K562 (cell line): Measurements from ENCODE around the gene CTSD. TPM values are rescaled to one million over a fixed set of nuclear protein-coding genes. Genes with fewer than 3 reads are reported as not detected.

Experiments used
- ATAC-seq: fragments of 200-7000 bp; cut with Tn5 transposase; 3 replicates; pipeline ENCODE4 v1.9.1; 2020; ENCODE audit warnings: moderate library complexity
- BruUV-seq: library from RNA; stranded (reverse); fragments of 400-500 nt; replicated peaks from 2 replicates; lab custom pipeline; 2021; lab: Mats Ljungman, UMichigan
- CTCF ChIA-PET: fragments of 300-600 bp; formaldehyde crosslinking; extraction: SDS; loops from one replicate; lab custom pipeline; 2021; ENCODE audit warnings: low intra/inter-chr PET ratio; lab: Yijun Ruan, JAX
- POLR2A ChIA-PET: fragments of 300-600, 350-650 bp; sonication (Branson Sonifier 250); formaldehyde crosslinking; extraction: SDS; loops from one replicate; lab custom pipeline; 2021; ENCODE audit warnings: antibody characterized with exemption, inconsistent platforms; lab: Yijun Ruan, JAX
- DNase-seq, 4 experiments: peaks; one replicate each; pipeline versions ENCODE4 v3.0.0 to v3.0.0-alpha.2; 2011 to 2018; ENCODE audit warnings: low spot score in 3 of 4, mixed read lengths in 3 of 4; ENCODE audit errors: extremely low read depth in 1 of 4
- FAIRE-seq: peaks from 2 replicates; lab custom pipeline; 2011; peaks lifted over from hg19 to GRCh38; lab: Jason Lieb, UNC
- H2AFZ ChIP-seq: 2 replicates; pipeline ENCODE4 v1.6.0; 2011; ENCODE audit warnings: low read depth, low read length, control low read depth, inconsistent platforms
- H3K27ac ChIP-seq: fragments of 200-600 bp; 3 replicates; pipeline ENCODE4 v1.8.0; 2011; ENCODE audit warnings: low read depth, mild to moderate bottlenecking, control low read depth, inconsistent platforms, low read length, moderate library complexity, mixed read lengths; ENCODE audit errors: extremely low read depth
- H3K27me3 ChIP-seq, 2 experiments: fragments of 300-600 bp in 1 of 2; 2 replicates in 1 of 2; 3 replicates in 1 of 2; pipeline versions ENCODE4 v1.6.0 to v1.8.0; 2011; ENCODE audit warnings: inconsistent platforms in 2 of 2, low read length in 2 of 2, mild to moderate bottlenecking in 1 of 2, mixed read lengths in 1 of 2, moderate library complexity in 1 of 2; ENCODE audit not compliant: control insufficient read depth in 2 of 2, insufficient read depth in 2 of 2
- H3K36me3 ChIP-seq: fragments of 300-600 bp; 3 replicates; pipeline ENCODE4 v1.8.0; 2011; ENCODE audit warnings: mild to moderate bottlenecking, low read length, inconsistent platforms; ENCODE audit not compliant: control insufficient read depth, insufficient read depth
- H3K4me1 ChIP-seq, 2 experiments: fragments of 200-600 bp in 1 of 2; replicated peaks in 1 of 2; 2 replicates in 1 of 2; 3 replicates in 1 of 2; pipeline versions ENCODE4 v1.5.1 to v1.8.0; 2011; ENCODE audit warnings: inconsistent platforms in 2 of 2, low read length in 2 of 2, mild to moderate bottlenecking in 1 of 2, mixed read lengths in 1 of 2, moderate library complexity in 1 of 2; ENCODE audit not compliant: control insufficient read depth in 2 of 2, insufficient read depth in 2 of 2
- H3K4me2 ChIP-seq: 2 replicates; pipeline ENCODE4 v1.6.1; 2011; ENCODE audit warnings: low read length, control low read depth, inconsistent platforms, mixed read lengths; ENCODE audit not compliant: insufficient read depth
- H3K4me3 ChIP-seq: fragments of 200-600 bp; sonication (generic), shearing (Covaris generic); 2 replicates; pipeline ENCODE4 v1.5.1; 2016; ENCODE audit warnings: control low read depth, inconsistent platforms
- H3K79me2 ChIP-seq: fragments of 200-600 bp; 3 replicates; pipeline ENCODE4 v1.8.0; 2011; ENCODE audit warnings: low read length, inconsistent platforms; ENCODE audit not compliant: control insufficient read depth, insufficient read depth
- H3K9ac ChIP-seq, 2 experiments: 2 replicates each; pipeline versions ENCODE4 v1.6.0 to v1.6.1; 2011; ENCODE audit warnings: low read depth in 2 of 2, low read length in 2 of 2, control low read depth in 1 of 2, inconsistent platforms in 1 of 2, mild to moderate bottlenecking in 1 of 2, mixed read lengths in 1 of 2; ENCODE audit not compliant: insufficient read depth in 1 of 2
- H3K9me1 ChIP-seq: one replicate; pipeline ENCODE4 v1.6.0; 2011; ENCODE audit warnings: inconsistent platforms, mild to moderate bottlenecking, low read length, moderate library complexity; ENCODE audit not compliant: control insufficient read depth, insufficient read depth
- H3K9me3 ChIP-seq: replicated peaks from 2 replicates; pipeline ENCODE4 v1.5.1; 2011; ENCODE audit warnings: low read depth, low read length, inconsistent platforms; ENCODE audit not compliant: control insufficient read depth, insufficient read depth
- H4K20me1 ChIP-seq: replicated peaks from 2 replicates; pipeline ENCODE4 v1.6.1; 2011; ENCODE audit warnings: low read length, inconsistent platforms, mixed read lengths; ENCODE audit not compliant: control insufficient read depth, insufficient read depth
- MGA ChIP-seq: fragments of 450-650 bp; IDR thresholded peaks from 2 replicates; pipeline ENCODE4 v1.6.1; 2016; ENCODE audit warnings: mild to moderate bottlenecking, moderate library complexity
- PHTF2 ChIP-seq: fragments of 250-450 bp; sonication (Bioruptor Pico); IDR thresholded peaks from 2 replicates; pipeline ENCODE4 v1.5.0; 2021; ENCODE audit warnings: mild to moderate bottlenecking
- POLR2B ChIP-seq: fragments of 450-650 bp; IDR thresholded peaks from 2 replicates; pipeline ENCODE4 v1.6.1; 2018; ENCODE audit warnings: low read depth; ENCODE audit not compliant: partially characterized antibody
- PTTG1 ChIP-seq: fragments of 450-650 bp; IDR thresholded peaks from 2 replicates; pipeline ENCODE4 v1.6.1; 2016; ENCODE audit warnings: low read depth, mild to moderate bottlenecking, missing genetic modification characterization, missing compliant biosample characterization
- WGBS: fragments of 100-300 bp; shearing (Covaris generic); methylation state at CpG from one replicate; pipeline ENCODE4 v1.1.6; 2016; ENCODE audit warnings: low coverage, mixed read lengths; ENCODE audit not compliant: insufficient coverage; ENCODE audit errors: missing lambda C conversion rate; 5-methylcytosine and 5-hydroxymethylcytosine counted together
- in situ Hi-C: fragments of 300-500 bp; cut with MboI; formaldehyde crosslinking; loops from 4 replicates; pipeline ENCODE4 v1.15.0; 2018; ENCODE audit warnings: inconsistent platforms, mixed read lengths
- intact Hi-C: fragments of 100-400 bp; cut with micrococcal nuclease; formaldehyde crosslinking; loops from 2 replicates; pipeline ENCODE4 v1.14.2; 2022
- polyA plus RNA-seq, 8 experiments: library from polyadenylated mRNA; depleted of rRNA in 4 of 8; stranded (reverse) in 5 of 8; unstranded in 3 of 8; fragments of >200 nt; fragmentation: Nextera tagmentation in 2 of 8; fragmentation: Illumina TruSeq in 1 of 8; extraction: Ambion mirVana in 2 of 8; extraction: Trizol in 1 of 8; gene quantifications; 2 replicates each; pipeline versions ENCODE4 v1.2.1 to v1.2.3, GENCODE V29; 2011 to 2014; ENCODE audit warnings: inconsistent platforms in 1 of 8, missing spikeins in 1 of 8
- total RNA-seq, 7 experiments: library from RNA; depleted of rRNA in 6 of 7; stranded (reverse); fragments of >200 nt in 6 of 7; fragmentation: Illumina TruSeq in 2 of 7; extraction: Trizol in 2 of 7; gene quantifications; 2 replicates each; pipeline versions ENCODE4 v1.2.1 to v1.2.3, GENCODE V29; 2011 to 2021; ENCODE audit warnings: low replicate concordance in 1 of 7
- TF ChIP-seq, protein P1 (sequence below), 2 experiments: fragments of 450-650 bp; conservative IDR thresholded peaks; 2 replicates each; pipeline ENCODE4 v1.6.1; 2017; ENCODE audit warnings: mild to moderate bottlenecking in 2 of 2, moderate library complexity in 2 of 2
- TF ChIP-seq, protein P2 (sequence below): fragments of 450-650 bp; IDR thresholded peaks from 2 replicates; pipeline ENCODE4 v1.6.1; 2016

The CTSD gene
- total and polyA plus RNA-seq, 9 of the 15 experiments (the other 6 are each of a cell fraction or from before 2014, with no cell fraction given): 1.0 to 112 (median 40.9) TPM

DNA sequence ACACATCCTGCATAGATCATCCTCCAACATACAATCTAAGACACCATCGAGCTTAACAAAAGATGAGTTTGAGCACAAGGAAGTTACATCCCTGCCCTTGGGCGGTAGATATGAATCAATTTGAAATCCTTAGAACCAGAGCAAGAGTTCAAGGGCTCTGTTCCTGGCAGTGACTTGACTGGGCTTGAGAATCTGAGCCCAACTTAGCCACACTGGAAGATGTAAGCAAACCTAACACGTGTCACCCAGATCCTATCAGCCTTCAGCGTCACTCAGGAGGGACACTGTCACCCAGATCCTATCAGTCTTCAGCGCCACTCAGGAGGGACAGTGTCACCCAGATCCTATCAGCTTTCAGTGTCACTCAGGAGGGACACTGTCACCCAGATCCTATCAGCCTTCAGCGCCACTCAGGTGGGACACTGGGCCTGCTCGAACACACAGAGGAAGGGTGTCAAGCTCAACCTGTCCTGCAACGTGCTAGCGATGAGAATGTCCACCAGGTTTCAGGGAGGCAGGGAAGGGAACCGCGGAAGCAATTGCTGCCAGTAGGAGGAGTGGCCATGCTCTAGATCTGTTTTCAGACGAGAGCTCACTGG, 32.8 kb upstream of the CTSD start:
- no peaks in the 10 kb centered on the region for H3K9me3 ChIP-seq
- no peak overlapping the region for H3K27ac ChIP-seq
- H3K9ac ChIP-seq: no peak overlapping the region
- H3K4me1 ChIP-seq: no peaks in the 10 kb centered on the region
- no peak overlapping the region for H2AFZ ChIP-seq
- H3K4me2 ChIP-seq: no peak overlapping the region
- H3K79me2 ChIP-seq: no peaks in the 10 kb centered on the region
- FAIRE-seq (no peak), ATAC-seq (peak; percentile 27; the same call in 1 of the 3 replicates), DNase-seq (no peak)
- in situ Hi-C loops: no loop called here
- ChIA-PET CTCF (no interaction called here), POLR2A (interaction anchor here (0.6 to 0.8 kb wide), 2 partner anchors 13 to 39 kb away, joined by 3 read pairs; no protein-coding TSS in a partner anchor)
- intact Hi-C loops: no loop called here
- no peak overlapping the region for H3K4me3 ChIP-seq
- peaks cover 39 to 46% of the 10 kb centered on the region in 2 experiments for H3K27me3 ChIP-seq
- WGBS: under 1% methylated on average over 12 of the region's 12 CpGs
- BruUV-seq: no TSS peak
- no peaks in the 10 kb centered on the region; the same call in 1 of the 2 replicates for H4K20me1 ChIP-seq
- no peaks in the 10 kb centered on the region for H3K36me3 ChIP-seq
- no peaks in the 10 kb centered on the region for H3K9me1 ChIP-seq
- TF ChIP-seq POLR2B (no peak), PTTG1 (no peak), MGA (peak; percentile 54), PHTF2 (CRISPR knock-in tag) (no peak)
- TF ChIP-seq, protein P1, sequence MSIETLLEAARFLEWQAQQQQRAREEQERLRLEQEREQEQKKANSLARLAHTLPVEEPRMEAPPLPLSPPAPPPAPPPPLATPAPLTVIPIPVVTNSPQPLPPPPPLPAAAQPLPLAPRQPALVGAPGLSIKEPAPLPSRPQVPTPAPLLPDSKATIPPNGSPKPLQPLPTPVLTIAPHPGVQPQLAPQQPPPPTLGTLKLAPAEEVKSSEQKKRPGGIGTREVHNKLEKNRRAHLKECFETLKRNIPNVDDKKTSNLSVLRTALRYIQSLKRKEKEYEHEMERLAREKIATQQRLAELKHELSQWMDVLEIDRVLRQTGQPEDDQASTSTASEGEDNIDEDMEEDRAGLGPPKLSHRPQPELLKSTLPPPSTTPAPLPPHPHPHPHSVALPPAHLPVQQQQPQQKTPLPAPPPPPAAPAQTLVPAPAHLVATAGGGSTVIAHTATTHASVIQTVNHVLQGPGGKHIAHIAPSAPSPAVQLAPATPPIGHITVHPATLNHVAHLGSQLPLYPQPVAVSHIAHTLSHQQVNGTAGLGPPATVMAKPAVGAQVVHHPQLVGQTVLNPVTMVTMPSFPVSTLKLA (conservative IDR thresholded peaks at IDR 0.05): no peak
- TF ChIP-seq, protein P2, sequence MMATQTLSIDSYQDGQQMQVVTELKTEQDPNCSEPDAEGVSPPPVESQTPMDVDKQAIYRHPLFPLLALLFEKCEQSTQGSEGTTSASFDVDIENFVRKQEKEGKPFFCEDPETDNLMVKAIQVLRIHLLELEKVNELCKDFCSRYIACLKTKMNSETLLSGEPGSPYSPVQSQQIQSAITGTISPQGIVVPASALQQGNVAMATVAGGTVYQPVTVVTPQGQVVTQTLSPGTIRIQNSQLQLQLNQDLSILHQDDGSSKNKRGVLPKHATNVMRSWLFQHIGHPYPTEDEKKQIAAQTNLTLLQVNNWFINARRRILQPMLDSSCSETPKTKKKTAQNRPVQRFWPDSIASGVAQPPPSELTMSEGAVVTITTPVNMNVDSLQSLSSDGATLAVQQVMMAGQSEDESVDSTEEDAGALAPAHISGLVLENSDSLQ: 0 out of 2 replicates have a peak, but pooled peaks have one; percentile 44
